OCI-LY1 (cell line): ENCODE data around the gene PMS2.

Experiments
- H2AFZ ChIP-seq: fragments of 200-600 bp; sonication (generic), shearing (Covaris generic); 2 replicates; pipeline ENCODE4 v1.6.0; 2014; ENCODE audit warnings: antibody characterized with exemption, mild to moderate bottlenecking, low read length
- H3F3A ChIP-seq: fragments of 200-600 bp; sonication (generic), shearing (Covaris generic); 2 replicates; pipeline ENCODE4 v1.6.0; 2014; ENCODE audit warnings: mild to moderate bottlenecking, antibody characterized with exemption, low read length, moderate library complexity; ENCODE audit not compliant: insufficient read depth
- H3K27ac ChIP-seq: fragments of 200-600 bp; sonication (generic); 2 replicates; pipeline ENCODE4 v1.5.1; 2014; ENCODE audit warnings: low read length, mixed run types, mild to moderate bottlenecking, low read depth; ENCODE audit not compliant: poor library complexity, severe bottlenecking
- H3K27me3 ChIP-seq: fragments of 200-600 bp; sonication (generic); 2 replicates; pipeline ENCODE4 v1.6.0; 2014; ENCODE audit warnings: antibody characterized with exemption, mild to moderate bottlenecking, low read length, moderate library complexity; ENCODE audit not compliant: insufficient read depth
- H3K36me3 ChIP-seq: fragments of 200-600 bp; sonication (generic); 2 replicates; pipeline ENCODE4 v1.6.1; 2014; ENCODE audit warnings: mild to moderate bottlenecking, antibody characterized with exemption, low read length, moderate library complexity, mixed read lengths; ENCODE audit not compliant: insufficient read depth
- H3K4me1 ChIP-seq: fragments of 200-600 bp; sonication (generic); 2 replicates; pipeline ENCODE4 v1.5.1; 2014; ENCODE audit warnings: mild to moderate bottlenecking, low read length, moderate library complexity; ENCODE audit not compliant: insufficient read depth, severe bottlenecking
- H3K4me2 ChIP-seq: fragments of 200-600 bp; sonication (generic), shearing (Covaris generic); 2 replicates; pipeline ENCODE4 v1.6.1; 2014; ENCODE audit warnings: low read length
- H3K4me3 ChIP-seq: fragments of 200-600 bp; sonication (generic); 2 replicates; pipeline ENCODE4 v1.5.1; 2014; ENCODE audit warnings: low read length, low read depth, mild to moderate bottlenecking, mixed read lengths; ENCODE audit not compliant: poor library complexity, severe bottlenecking
- H3K79me2 ChIP-seq: fragments of 200-600 bp; shearing (Covaris generic); 2 replicates; pipeline ENCODE4 v1.6.1; 2016; ENCODE audit warnings: mixed run types, low read length, mixed read lengths; ENCODE audit not compliant: insufficient read depth
- H3K9ac ChIP-seq: fragments of 200-600 bp; sonication (generic), shearing (Covaris generic); 2 replicates; pipeline ENCODE4 v1.6.1; 2014; ENCODE audit warnings: mild to moderate bottlenecking, low read length, mixed read lengths
- H3K9me2 ChIP-seq: fragments of 200-600 bp; sonication (generic), shearing (Covaris generic); 2 replicates; pipeline ENCODE4 v1.6.1; 2014; ENCODE audit warnings: low read depth, mild to moderate bottlenecking, low read length, mixed read lengths
- H3K9me3 ChIP-seq: fragments of 200-600 bp; shearing (Covaris generic); 2 replicates; pipeline ENCODE4 v1.6.1; 2014; ENCODE audit warnings: low read length, mixed read lengths
- H4K20me1 ChIP-seq: fragments of 200-600 bp; sonication (generic), shearing (Covaris generic); 2 replicates; pipeline ENCODE4 v1.6.0; 2016; ENCODE audit warnings: mild to moderate bottlenecking, low read length; ENCODE audit not compliant: insufficient read depth
- EZH2 ChIP-seq: fragments of 200-600 bp; sonication (generic), shearing (Covaris generic); IDR thresholded peaks from 2 replicates; pipeline ENCODE4 v1.8.0; 2017; ENCODE audit warnings: borderline replicate concordance, mixed run types, mild to moderate bottlenecking, antibody characterized with exemption, low read length, moderate library complexity, mixed read lengths
- TF ChIP-seq, protein P1 (sequence below): fragments of 200-600 bp; sonication (generic), shearing (Covaris generic); IDR thresholded peaks from 2 replicates; pipeline ENCODE4 v1.5.1; 2017; ENCODE audit warnings: mild to moderate bottlenecking, antibody characterized with exemption, low read length, moderate library complexity, mixed read lengths

Gene PMS2

DNA sequence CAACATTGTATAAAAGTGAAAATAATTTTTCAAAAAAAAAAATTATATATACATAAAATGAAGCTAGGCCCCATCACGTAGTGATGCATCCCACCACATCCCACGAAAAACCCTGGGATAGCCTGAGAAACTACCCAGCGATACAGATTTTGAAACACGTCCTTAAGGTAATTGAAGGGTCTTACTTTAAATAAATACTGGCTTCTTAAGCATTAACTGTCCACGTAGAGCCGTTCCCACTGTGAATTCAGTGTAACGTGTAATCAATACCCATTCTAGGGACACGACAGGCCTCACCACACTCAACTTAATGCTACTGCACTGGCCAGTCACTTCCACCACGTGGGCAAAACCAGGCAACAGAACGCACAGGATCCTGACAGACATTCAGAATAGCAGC lies 26.3 kb upstream of the PMS2 start:
- Histone ChIP-seq H3K9me3 (no peaks in the 10 kb centered on the region), H3K4me3 (no peak overlapping the region), H3K9ac (no peak overlapping the region), H3K79me2 (no peaks in the 10 kb centered on the region), H2AFZ (no peak overlapping the region), H3K27ac (no peak overlapping the region), H3K4me1 (no peaks in the 10 kb centered on the region), H3K27me3 (no peaks in the 10 kb centered on the region), H3K36me3 (peaks cover 89% of the 10 kb centered on the region), H4K20me1 (no peaks in the 10 kb centered on the region), H3K9me2 (no peaks in the 10 kb centered on the region), H3F3A (no peaks in the 10 kb centered on the region), H3K4me2 (no peak overlapping the region)
- TF ChIP-seq, protein P1, sequence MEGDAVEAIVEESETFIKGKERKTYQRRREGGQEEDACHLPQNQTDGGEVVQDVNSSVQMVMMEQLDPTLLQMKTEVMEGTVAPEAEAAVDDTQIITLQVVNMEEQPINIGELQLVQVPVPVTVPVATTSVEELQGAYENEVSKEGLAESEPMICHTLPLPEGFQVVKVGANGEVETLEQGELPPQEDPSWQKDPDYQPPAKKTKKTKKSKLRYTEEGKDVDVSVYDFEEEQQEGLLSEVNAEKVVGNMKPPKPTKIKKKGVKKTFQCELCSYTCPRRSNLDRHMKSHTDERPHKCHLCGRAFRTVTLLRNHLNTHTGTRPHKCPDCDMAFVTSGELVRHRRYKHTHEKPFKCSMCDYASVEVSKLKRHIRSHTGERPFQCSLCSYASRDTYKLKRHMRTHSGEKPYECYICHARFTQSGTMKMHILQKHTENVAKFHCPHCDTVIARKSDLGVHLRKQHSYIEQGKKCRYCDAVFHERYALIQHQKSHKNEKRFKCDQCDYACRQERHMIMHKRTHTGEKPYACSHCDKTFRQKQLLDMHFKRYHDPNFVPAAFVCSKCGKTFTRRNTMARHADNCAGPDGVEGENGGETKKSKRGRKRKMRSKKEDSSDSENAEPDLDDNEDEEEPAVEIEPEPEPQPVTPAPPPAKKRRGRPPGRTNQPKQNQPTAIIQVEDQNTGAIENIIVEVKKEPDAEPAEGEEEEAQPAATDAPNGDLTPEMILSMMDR, result no peak
- no peak for TF ChIP-seq EZH2

DNA sequence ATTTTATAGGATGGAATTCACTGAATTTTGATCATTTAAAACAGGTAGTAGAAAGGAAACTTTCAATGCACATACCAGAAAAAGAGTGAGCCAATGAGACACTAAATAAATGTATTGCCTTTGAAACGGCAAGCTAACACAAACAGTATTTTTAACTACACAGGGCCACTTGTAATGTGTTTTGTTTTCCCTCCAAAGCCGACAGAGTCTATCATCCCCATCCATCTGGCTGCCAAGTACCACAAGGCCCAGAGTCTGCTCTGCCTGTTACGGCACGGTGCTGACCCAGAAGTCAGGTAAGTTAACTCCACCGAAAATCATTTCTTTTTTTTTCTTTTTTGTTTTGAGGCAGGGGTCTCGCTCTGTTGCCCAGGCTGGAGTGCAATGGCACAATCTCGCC lies 23.8 kb upstream of the PMS2 start:
- H3K4me3 ChIP-seq, result no peak overlapping the region
- H3K27me3 ChIP-seq, result no peaks in the 10 kb centered on the region
- no peak overlapping the region for H2AFZ ChIP-seq
- no peak overlapping the region for H3K9ac ChIP-seq
- no peaks in the 10 kb centered on the region for H3K4me1 ChIP-seq
- TF ChIP-seq EZH2, result no peak
- TF ChIP-seq, protein P1, result no peak
- H4K20me1 ChIP-seq, result no peaks in the 10 kb centered on the region
- no peaks in the 10 kb centered on the region for H3K9me2 ChIP-seq
- H3K79me2 ChIP-seq, result no peaks in the 10 kb centered on the region
- no peaks in the 10 kb centered on the region for H3K9me3 ChIP-seq
- peaks cover 92% of the 10 kb centered on the region for H3K36me3 ChIP-seq
- H3K4me2 ChIP-seq, result no peak overlapping the region
- no peak overlapping the region for H3K27ac ChIP-seq
- H3F3A ChIP-seq, result no peaks in the 10 kb centered on the region

DNA sequence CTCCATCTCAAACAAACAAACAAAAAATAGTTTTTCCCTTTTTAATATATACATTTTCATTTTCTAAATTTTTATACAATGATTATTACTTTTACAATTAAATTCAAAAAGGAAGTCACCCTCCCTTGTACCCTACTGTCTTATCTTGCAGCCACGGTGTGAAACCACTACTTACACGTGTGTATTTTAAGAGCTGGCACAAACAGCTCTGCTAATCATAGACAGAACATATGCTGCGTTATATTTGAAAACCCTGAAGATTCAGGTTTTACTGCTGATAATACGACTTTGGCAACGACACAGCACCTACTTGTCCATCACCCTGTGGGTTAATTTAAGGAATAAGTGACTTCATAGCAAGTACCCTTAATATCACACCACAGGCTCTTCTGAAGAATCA lies 23.3 kb upstream of the PMS2 start:
- H4K20me1 ChIP-seq, result no peaks in the 10 kb centered on the region
- peaks cover 92% of the 10 kb centered on the region for H3K36me3 ChIP-seq
- no peak overlapping the region for H3K4me2 ChIP-seq
- H3K79me2 ChIP-seq, result no peaks in the 10 kb centered on the region
- H2AFZ ChIP-seq, result no peak overlapping the region
- no peaks in the 10 kb centered on the region for H3K27me3 ChIP-seq
- no peaks in the 10 kb centered on the region for H3K9me2 ChIP-seq
- no peak overlapping the region for H3K27ac ChIP-seq
- no peaks in the 10 kb centered on the region for H3F3A ChIP-seq
- no peaks in the 10 kb centered on the region for H3K4me1 ChIP-seq
- TF ChIP-seq EZH2, result no peak
- TF ChIP-seq, protein P1, result no peak
- H3K9me3 ChIP-seq, result no peaks in the 10 kb centered on the region
- H3K4me3 ChIP-seq, result no peak overlapping the region
- no peak overlapping the region for H3K9ac ChIP-seq
